NCI-H82 (cell line): ENCODE results near the gene CARM1.
A peak's percentile ranks its signal among the peaks of the same experiment; 100 is the strongest.
"Not testable (repeated sequence)": the region's sequence is repeated elsewhere in the genome, so short reads cannot be mapped to it uniquely, and the experiment has no call there.

ENCODE experiments used
- DNase-seq: peaks from one replicate; lab custom pipeline; 2025; lab: John Stamatoyannopoulos, UW

Gene CARM1

DNA sequence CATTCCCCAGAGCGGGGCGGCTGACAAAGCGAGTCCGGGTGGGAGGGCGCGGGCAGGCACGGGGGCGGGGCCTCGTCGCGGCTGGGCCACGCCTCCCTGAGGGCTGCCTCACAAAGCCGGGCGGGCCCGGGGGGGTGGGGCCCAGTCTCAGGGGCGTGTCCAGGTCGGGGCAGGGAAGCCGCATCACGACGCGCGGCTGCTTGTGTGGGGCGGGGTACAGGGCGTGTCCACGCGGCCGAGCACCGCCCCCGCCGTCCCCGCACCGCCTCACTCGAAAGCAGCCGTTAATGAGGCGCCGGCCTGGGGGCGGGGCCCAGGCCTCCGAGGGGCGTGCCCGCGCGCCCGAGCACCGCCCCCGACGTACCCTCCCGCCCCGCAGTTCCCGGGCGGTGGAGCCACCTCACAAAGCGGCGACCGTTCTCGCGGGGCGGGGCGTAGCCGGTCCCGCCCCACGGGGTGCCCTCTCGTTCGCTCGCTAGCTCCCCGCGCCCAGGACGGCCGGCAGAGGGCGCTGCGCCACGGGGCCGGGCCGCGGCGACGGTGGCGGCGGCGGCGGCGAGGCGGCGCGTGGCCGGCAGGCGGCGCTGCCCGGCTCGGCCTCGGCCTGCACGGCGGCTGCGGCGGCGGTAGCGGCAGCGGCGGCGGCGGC lies at the start of gene CARM1:
Gene CARM1 (plus strand): TSS at position 599 of the 649 bp plus-strand sequence. CDS start 150 bp downstream, outside the sequence.
- DNase-seq: peak; percentile 99

- DNase-seq: no peak
Measured at GRCh38 chr19:10823690-10824089, 47.7 kb upstream of the CARM1 start.

- no peak for DNase-seq
Measured at GRCh38 chr19:10826231-10826630, 45.1 kb upstream of the CARM1 start.

DNA sequence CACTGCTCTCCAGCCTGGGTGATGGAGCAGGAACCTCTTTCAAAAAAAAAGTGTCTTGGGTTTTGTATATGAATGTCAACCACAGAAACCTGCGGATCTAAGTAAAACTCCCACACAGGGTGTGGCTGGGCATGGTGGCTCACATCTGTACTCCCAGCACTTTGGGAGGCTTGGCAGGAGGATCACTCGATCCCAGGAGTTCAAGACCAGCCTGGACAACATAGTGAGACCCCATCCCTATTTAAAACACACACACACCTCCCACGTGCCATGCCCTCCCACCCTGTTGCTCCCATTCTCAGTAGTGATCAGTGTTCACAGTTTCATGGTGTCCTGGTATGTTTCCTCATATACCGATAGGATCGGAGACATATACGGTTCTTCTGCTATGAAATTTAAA lies 44.5 kb upstream of the CARM1 start:
- no peak for DNase-seq

DNA sequence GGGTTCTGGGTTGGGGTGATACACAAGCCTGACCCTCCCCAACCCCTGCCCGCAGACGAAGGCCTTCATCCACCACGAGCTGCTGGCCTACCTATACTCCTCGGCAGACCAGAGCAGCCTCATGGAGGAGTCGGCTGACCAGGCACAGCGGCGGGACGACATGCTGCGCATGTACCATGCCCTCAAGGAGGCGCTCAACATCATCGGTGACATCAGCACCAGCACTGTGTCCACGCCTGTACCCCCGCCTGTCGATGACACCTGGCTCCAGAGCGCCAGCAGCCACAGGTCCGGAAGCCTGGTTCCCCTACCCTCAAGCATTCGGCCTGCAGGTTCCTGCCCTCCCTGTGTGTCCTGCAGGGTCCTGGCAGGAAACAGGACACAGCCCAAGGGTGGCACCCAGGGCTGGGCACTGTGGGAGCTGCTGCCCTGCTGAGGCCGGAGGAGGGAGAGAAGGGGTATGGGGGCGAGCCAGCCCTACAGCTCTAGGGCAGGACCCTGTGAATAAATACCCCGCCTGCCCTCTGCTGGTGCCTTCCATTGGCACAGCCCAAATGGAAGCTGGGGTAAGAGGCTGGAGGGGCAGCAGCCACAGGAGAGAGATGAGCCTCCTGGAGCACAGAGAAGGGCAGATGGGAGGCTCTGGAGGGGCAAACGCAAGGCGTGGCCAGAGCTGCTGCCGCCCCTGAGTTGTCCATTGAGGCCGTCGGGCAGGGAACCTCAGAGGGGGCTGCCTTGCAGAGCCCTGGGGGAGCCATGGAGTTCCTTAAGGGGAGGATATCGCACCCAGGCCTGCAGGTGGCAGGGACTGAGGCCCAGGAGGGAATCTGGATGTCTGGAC lies 42.2 kb upstream of the CARM1 start:
- DNase-seq: peak; percentile 33

DNA sequence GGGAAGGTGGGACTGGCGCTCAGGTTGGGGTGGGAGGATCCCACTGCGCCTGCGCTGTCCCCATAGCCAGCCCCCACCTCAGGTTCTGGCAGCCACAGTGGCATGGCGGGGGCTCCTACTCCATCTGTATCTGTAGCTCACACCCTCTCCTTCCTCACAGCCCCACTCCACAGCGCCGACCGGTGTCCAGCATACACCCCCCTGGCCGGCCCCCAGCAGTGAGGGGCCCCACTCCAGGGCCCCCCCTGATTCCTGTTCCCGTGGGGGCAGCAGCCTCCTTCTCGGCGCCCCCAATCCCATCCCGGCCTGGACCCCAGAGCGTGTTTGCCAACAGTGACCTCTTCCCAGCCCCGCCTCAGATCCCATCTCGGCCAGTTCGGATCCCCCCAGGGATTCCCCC lies 41.4 kb upstream of the CARM1 start:
- DNase-seq: no peak

DNA sequence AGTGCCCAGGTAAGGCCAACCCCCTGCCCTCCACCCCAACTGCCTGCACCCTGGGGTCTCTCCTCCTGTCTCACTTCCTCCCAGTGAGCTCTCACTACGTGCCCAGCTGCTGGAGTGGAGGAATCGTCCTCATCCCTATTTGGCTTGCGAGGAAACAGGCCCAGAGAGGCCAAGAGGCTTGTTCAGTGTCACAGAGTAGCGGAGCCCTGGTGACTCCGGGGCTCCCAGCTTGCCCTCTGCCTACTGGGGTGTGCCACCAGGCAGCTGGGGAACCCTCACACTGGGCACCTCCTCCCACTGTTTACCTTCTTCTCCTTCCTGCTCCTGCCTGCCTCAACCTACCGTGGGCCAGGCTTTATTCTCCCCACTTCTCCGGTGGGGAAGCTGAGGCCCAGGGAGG lies 41.0 kb upstream of the CARM1 start:
- no peak for DNase-seq

DNA sequence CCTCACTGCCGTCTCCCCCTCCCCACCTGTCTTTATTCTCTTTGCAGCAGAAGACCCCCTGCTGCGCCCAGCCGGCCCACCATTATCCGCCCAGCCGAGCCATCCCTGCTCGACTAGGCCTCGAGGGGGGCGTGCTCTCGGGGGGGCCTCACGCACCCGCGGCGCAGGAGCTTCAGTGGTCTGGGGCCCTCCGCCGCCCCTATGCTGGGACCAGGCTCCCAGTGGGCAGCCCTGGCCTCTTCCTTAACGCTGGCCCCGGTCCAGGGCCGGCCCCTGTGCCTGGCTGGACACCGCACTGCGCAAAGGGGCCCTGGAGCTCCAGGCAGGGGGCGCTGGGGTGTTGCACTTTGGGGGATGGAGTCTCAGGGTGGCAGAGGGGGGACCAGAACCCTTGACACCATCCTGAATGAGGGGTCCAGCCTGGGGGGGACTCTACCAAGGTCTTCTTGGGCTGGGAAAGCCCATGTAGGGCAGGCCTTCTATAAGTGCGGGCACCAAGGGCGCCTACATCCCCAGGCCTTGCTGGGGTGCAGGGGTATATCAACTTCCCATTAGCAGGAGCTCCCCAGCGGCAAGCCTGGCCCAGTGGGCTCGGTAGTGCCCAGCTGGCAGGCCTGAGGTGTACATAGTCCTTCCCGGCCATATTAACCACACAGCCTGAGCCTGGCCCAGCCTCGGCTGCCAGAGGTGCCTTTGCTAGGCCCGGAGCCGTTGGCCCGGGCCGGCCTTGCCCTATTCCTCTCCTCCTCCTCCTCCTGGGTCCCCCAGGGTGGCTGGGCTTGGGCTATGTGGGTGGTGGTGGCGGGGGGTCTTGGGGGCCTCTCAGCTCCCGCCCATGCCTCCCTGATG lies 40.2 kb upstream of the CARM1 start:
- DNase-seq: no peak

GRCh38 chr19:10831987-10832938 lies 39.1 kb upstream of the CARM1 start:
- DNase-seq: no peak

- DNase-seq: no peak
Measured at GRCh38 chr19:10832939-10833296, 38.4 kb upstream of the CARM1 start.

GRCh38 chr19:10835089-10835753 lies 36.1 kb upstream of the CARM1 start:
- no peak for DNase-seq

GRCh38 chr19:10835754-10836478 lies 35.4 kb upstream of the CARM1 start, which contains the start of gene TMED1:
Gene TMED1, minus strand, starts transcription at chr19:10836212. Its CDS starts 21 bp downstream, at chr19:10836191.
- peak; percentile 100 for DNase-seq

DNA sequence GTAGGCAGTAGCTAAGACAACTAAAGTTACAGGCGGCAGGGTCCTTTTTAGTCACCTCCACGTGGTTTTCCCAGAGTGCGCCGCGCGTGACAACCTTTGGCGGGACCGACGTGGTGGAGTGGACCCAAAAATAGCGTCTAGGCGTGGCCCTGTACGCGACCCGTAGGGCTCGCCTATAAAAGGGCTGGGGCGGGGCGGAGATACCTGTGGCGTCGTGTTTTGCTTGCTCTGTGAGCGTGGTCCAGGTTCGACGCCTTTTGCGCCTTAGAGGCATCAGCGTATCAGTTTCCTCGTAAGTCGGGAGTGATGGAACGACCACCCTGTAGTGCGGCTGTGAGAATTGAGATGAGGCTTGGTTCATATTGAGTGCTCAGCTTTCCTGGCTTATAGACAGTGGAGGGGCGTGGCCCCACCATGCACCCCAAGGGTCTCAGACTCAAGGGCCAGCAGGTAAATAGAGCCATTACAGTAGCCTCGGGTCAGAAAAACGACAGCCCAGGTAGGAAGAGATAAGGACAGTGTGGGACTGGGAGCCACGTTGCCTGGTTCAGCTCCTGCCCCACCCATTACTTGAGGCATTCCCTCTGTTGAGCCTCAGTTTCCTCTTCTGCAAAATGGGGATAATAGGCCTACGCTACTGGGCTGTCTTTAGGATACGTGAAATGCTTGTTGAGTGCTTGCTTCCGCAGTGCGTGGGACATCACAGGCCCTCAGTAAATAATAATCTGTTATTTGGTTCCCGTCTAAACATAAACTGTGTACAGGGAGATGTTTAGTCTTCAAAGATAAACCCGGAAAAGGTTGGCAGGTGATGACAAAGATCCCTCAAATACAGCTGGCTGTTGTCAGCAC lies 34.6 kb upstream of the CARM1 start:
- DNase-seq: peak; percentile 91

DNA sequence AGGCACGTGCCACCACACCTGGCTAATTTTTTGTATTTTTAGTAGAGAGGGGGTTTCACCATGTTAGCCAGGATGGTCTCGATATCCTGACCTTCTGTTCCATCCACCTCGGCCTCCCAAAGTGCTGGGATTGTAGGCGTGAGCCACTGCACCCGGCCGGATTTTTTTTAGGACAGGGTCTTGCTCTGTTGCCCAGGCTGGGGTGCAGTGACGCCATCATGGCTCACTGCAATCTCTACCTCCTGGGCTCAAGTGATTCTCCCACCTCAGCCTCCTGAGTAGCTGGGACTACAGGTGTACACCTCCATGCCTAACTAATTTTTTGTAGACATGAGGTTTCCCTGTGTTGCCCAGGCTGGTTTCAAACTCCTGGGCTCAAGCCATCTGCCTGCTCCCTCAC lies 33.7 kb upstream of the CARM1 start:
- DNase-seq: not testable (repeated sequence)

- no peak for DNase-seq
Measured at GRCh38 chr19:10838377-10838776, 33.0 kb upstream of the CARM1 start.

DNA sequence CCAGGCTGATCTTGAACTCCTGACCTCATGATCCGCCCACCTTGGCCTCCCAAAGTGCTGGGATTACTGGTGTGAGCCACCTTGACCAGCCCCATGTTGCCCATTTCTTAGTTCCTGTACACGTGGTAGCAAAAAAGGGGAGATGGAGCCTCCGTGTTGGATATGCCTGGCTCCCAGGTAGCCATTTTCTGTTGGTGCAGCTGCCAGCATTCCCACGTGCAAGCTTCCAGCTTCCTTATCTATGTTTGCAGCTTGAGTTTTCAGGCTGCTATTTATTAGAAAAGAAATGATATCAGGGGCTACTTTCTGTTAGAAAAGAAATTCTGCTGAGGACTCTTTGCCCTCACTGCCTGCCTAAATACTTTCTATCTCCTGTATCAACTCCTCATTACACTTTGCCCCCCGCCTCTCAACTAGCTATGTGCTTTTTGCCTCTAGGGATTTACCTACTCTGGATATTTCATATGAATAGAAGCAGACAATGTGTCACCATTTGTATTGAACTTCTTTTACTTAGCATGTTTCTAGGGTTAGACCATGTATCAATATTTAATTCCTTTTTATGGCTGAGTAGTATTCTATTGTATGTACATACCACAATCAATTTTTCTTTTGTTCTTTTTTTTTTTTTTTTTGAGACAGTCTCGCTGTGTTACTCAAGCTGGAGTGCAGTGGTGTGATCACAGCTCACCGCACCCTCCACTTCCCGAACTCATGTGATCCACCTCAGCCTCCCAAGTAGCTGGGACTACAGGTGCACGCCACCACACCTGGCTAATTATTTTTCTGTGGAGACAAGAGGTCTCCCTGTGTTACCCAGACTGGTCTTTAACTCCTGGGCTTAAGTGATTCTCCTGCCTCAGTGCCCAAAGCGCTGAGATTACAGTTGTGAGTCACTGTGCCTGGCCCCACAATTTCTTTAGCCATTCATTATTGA lies 32.0 kb upstream of the CARM1 start:
- DNase-seq: no peak

GRCh38 chr19:10842788-10843187 lies 28.6 kb upstream of the CARM1 start:
- DNase-seq: no peak
